Activated naive CD8-positive, alpha-beta T cell treated with anti-CD3 and anti-CD28 coated beads for 36 hours (primary cell): ENCODE measurements around the gene TRIM27. TPM values are rescaled to one million over a fixed set of nuclear protein-coding genes. Genes with fewer than 3 reads are reported as not detected.
A peak's percentile ranks its signal among the peaks of the same experiment; 100 is the strongest.
"Not testable (repeated sequence)": the region's sequence is repeated elsewhere in the genome, so short reads cannot be mapped to it uniquely, and the experiment has no call there.

Source experiments
- DNase-seq: peaks from one replicate; pipeline ENCODE4 v3.0.0; 2021
- H3K27ac Mint-ChIP-seq: one replicate; pipeline ENCODE4 v1.8.0; 2022; ENCODE audit warnings: mild to moderate bottlenecking, moderate library complexity, mixed read lengths
- H3K27me3 Mint-ChIP-seq: one replicate; pipeline ENCODE4 v1.8.0; 2022; ENCODE audit warnings: mild to moderate bottlenecking, mixed read lengths
- H3K36me3 Mint-ChIP-seq: one replicate; pipeline ENCODE4 v1.8.0; 2021; ENCODE audit warnings: mild to moderate bottlenecking, mixed read lengths
- H3K4me1 Mint-ChIP-seq: one replicate; pipeline ENCODE4 v1.8.0; 2021; ENCODE audit warnings: mixed read lengths
- H3K4me3 Mint-ChIP-seq: one replicate; pipeline ENCODE4 v1.8.0; 2022; ENCODE audit warnings: mild to moderate bottlenecking, moderate library complexity, mixed read lengths
- H3K9me3 Mint-ChIP-seq: one replicate; pipeline ENCODE4 v1.8.0; 2022; ENCODE audit warnings: mixed read lengths
- total RNA-seq, 2 experiments: library from RNA; stranded (reverse); gene quantifications; one replicate each; pipeline ENCODE4 v1.2.3, GENCODE V29; 2021

TRIM27 gene
- total RNA-seq, 2 experiments from 2014 or later = 51.5 to 52.3 TPM

DNA sequence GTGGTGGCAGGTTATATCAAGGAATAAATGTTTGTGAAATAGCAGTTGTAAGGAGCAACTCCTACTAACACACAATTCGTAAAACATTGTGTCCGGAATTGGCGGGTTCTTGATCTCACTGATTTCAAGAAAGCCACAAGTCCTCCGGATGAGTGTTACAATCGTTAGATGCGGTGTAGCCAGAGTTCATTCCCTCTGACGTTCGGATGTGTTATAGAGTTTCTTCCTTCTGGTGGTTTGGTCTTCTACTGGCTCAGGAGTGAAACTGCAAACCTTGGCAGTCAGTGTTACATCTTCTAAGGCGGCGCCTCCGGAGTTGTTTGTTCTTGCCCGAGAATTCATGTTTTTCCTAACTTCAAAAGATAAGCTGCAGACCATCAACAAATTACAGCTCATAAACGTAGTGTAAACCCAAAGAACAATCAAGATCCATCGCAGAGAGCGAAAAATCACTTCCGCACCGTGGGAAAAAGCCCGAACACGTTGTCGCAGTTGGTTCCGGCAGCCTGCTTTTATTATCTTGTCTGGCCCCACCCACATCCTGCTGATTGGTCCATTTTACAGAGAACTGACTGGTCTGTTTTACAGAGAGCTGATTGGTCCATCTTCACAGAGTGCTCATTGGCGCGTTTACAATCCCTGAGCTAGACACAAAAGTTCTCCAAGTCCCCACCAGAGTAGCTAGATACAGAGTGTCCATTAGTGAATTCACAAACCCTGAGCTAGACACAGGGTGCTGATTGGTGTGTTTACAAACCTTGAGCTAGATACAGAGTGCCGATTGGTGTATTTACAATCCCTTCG, 58.2 kb downstream of the TRIM27 start:
- H3K27ac Mint-ChIP-seq = peak overlapping the region; percentile 90
- peaks cover 36% of the 10 kb centered on the region for H3K4me1 Mint-ChIP-seq
- peak; percentile 74 for DNase-seq
- H3K36me3 Mint-ChIP-seq = peaks cover 9% of the 10 kb centered on the region
- peaks cover 7% of the 10 kb centered on the region for H3K27me3 Mint-ChIP-seq
- peak overlapping the region; percentile 73 for H3K4me3 Mint-ChIP-seq
- peaks cover 8% of the 10 kb centered on the region for H3K9me3 Mint-ChIP-seq

GRCh38 chr6:28864326-28864923, 59.4 kb downstream of the TRIM27 start:
- peaks cover 8% of the 10 kb centered on the region for H3K9me3 Mint-ChIP-seq

DNA sequence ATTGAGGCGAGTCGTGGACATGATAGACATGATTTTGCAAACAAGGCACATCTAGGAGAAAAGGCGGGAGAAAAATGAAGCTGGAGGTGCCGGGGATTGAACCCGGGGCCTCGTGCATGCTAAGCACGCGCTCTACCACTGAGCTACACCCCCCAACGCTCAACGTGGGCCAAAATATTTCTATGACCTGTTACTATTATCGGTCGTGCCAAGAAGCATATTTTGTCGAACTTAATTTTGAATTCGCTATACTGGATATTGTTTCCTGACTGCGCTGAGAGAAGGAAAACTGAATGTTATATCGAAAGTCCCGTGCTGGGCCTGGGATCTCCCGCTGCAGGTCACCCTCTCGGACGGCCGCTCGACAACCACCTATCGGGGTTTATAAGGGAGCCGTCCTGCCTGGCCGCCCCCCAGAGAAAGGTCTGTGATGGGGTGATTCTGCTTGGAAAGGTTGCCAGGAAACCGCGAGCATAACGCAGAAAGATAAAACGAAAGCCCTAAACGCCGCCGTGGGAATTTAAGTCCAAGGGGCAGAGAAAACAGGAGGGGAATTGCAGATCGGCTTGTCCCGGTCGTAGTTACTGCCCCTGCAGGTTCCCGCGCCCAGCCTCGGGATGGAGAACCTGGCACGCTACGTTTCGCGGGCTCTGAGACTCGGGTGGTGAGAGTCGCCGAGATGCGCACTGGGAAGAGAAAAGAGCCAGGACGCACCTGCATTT, 60.0 kb downstream of the TRIM27 start:
- H3K9me3 Mint-ChIP-seq = peaks cover 8% of the 10 kb centered on the region
- peak overlapping the region; percentile 94 for H3K27ac Mint-ChIP-seq
- H3K4me3 Mint-ChIP-seq = peak overlapping the region; percentile 90
- peak; percentile 79 for DNase-seq
- H3K27me3 Mint-ChIP-seq = peaks cover 7% of the 10 kb centered on the region
- H3K4me1 Mint-ChIP-seq = peaks cover 36% of the 10 kb centered on the region
- H3K36me3 Mint-ChIP-seq = peaks cover 9% of the 10 kb centered on the region

More at GRCh38 chr6:28864326-28864923, 59.4 kb downstream of the TRIM27 start:
- Mint-ChIP-seq H3K27ac (peak overlapping the region; percentile 94), H3K36me3 (peaks cover 9% of the 10 kb centered on the region), H3K4me3 (peak overlapping the region; percentile 90), H3K27me3 (peaks cover 7% of the 10 kb centered on the region), H3K4me1 (peaks cover 36% of the 10 kb centered on the region)
- no peak for DNase-seq

- peaks cover 8% of the 10 kb centered on the region for H3K9me3 Mint-ChIP-seq
- no peak overlapping the region for H3K4me3 Mint-ChIP-seq
- H3K27me3 Mint-ChIP-seq = peaks cover 7% of the 10 kb centered on the region
- DNase-seq = no peak
- peaks cover 27% of the 10 kb centered on the region for H3K4me1 Mint-ChIP-seq
- H3K27ac Mint-ChIP-seq = no peak overlapping the region
- H3K36me3 Mint-ChIP-seq = peaks cover 9% of the 10 kb centered on the region
Measured at GRCh38 chr6:28862077-28862476, 61.7 kb downstream of the TRIM27 start.

- Mint-ChIP-seq H3K27ac (no peak overlapping the region), H3K27me3 (peaks cover 7% of the 10 kb centered on the region), H3K4me3 (no peak overlapping the region), H3K36me3 (peaks cover 10% of the 10 kb centered on the region), H3K4me1 (peaks cover 25% of the 10 kb centered on the region), H3K9me3 (peaks cover 8% of the 10 kb centered on the region)
- DNase-seq = no peak
Measured at GRCh38 chr6:28861339-28861738, 62.4 kb downstream of the TRIM27 start.

GRCh38 chr6:28860581-28860980, 63.2 kb downstream of the TRIM27 start:
- Mint-ChIP-seq H3K27ac (no peak overlapping the region), H3K4me3 (no peak overlapping the region), H3K27me3 (peaks cover 7% of the 10 kb centered on the region), H3K4me1 (peaks cover 23% of the 10 kb centered on the region), H3K9me3 (peaks cover 7% of the 10 kb centered on the region), H3K36me3 (peaks cover 8% of the 10 kb centered on the region)
- DNase-seq = no peak

DNA sequence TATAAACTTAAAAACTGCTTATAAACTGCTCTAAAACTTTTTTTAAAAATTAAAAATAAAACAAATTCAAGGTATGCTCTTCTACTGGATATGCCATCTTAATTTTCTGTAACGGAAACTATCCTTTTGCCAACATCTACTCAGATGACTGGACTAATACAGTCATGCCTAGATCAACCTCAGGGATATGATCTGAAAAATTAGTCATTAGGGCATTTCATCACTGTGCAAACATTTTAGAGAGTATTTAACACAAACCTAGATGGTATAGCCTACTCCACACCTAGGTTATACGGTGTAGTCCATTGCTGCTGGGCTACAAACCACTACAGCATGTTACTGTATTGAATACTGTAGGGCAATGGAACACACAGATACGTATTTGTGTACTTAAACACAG, 64.8 kb downstream of the TRIM27 start:
- Mint-ChIP-seq H3K4me3 (no peak overlapping the region), H3K27ac (no peak overlapping the region), H3K4me1 (peaks cover 13% of the 10 kb centered on the region), H3K9me3 (peaks cover 4% of the 10 kb centered on the region), H3K36me3 (peaks cover 7% of the 10 kb centered on the region), H3K27me3 (peaks cover 7% of the 10 kb centered on the region)
- no peak for DNase-seq

GRCh38 chr6:28856620-28857005, 67.2 kb downstream of the TRIM27 start:
- peaks cover 3% of the 10 kb centered on the region for H3K4me1 Mint-ChIP-seq
- H3K27me3 Mint-ChIP-seq = no peaks in the 10 kb centered on the region
- DNase-seq = no peak
- H3K4me3 Mint-ChIP-seq = no peak overlapping the region
- H3K9me3 Mint-ChIP-seq = no peaks in the 10 kb centered on the region
- H3K36me3 Mint-ChIP-seq = peaks cover 2% of the 10 kb centered on the region
- H3K27ac Mint-ChIP-seq = no peak overlapping the region

DNA sequence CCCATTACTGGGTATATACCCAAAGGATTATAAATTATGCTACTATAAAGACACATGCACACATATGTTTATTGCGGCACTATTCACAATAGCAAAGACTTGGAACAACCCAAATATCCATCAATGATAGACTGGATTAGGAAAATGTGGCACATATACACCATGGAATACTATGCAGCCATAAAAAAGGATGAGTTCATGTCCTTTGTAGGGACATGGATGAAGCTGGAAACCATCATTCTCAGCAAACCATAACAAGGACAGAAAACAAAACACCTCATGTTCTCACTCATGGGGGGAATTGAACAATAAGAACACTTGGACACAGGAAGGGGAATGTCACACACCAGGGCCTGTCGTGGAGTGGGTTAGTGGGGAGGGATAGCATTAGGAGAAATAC, 69.4 kb downstream of the TRIM27 start:
- H3K27ac Mint-ChIP-seq, H3K9me3 Mint-ChIP-seq, H3K27me3 Mint-ChIP-seq, DNase-seq, H3K4me3 Mint-ChIP-seq, H3K36me3 Mint-ChIP-seq, H3K4me1 Mint-ChIP-seq: not testable (repeated sequence)

Other genes starting within 250 kb of the TRIM27 start
- 1 to 10 TPM; 1.0 TPM for gene ZNF311, start 81.3 kb upstream of the TRIM27 start, total RNA-seq
- gene OR2W1, start 121.2 kb upstream of the TRIM27 start, total RNA-seq = not detected
- gene OR2B3, start 163.3 kb upstream of the TRIM27 start, total RNA-seq = not detected
- not detected for gene OR2J1, start 175.5 kb upstream of the TRIM27 start, total RNA-seq
- gene OR2J3, start 184.1 kb upstream of the TRIM27 start, total RNA-seq = not detected
- gene OR2J2, start 246.9 kb upstream of the TRIM27 start, total RNA-seq = not detected